Suppressor macrophage (primary cell): ENCODE measurements around the gene RGL3.
A peak's percentile ranks its signal among the peaks of the same experiment; 100 is the strongest.
"Not testable (repeated sequence)": the region's sequence is repeated elsewhere in the genome, so short reads cannot be mapped to it uniquely, and the experiment has no call there.

Experiments used
- DNase-seq, 4 experiments: peaks; one replicate each; pipeline ENCODE4 v3.0.0-alpha.2; 2020 to 2022

The RGL3 gene

GRCh38 chr19:11361771-11362731 is 57.1 kb downstream of the RGL3 start:
- no peak for DNase-seq

GRCh38 chr19:11361037-11361770 is 57.9 kb downstream of the RGL3 start:
- DNase-seq, result no peak

- DNase-seq, result no peak
Observed at GRCh38 chr19:11359421-11359820, 59.7 kb downstream of the RGL3 start.

- no peak for DNase-seq
Observed at GRCh38 chr19:11356676-11357550, 62.2 kb downstream of the RGL3 start.

GRCh38 chr19:11356074-11356397 is 63.1 kb downstream of the RGL3 start:
- no peak for DNase-seq

- DNase-seq, result peak; percentile 93 to 98 (median 94)
Observed at GRCh38 chr19:11355160-11356073, 63.7 kb downstream of the RGL3 start, which contains the start of gene PLPPR2. Gene PLPPR2 (plus strand): TSS chr19:11355432. CDS start chr19:11357674, 2,242 bp downstream.

- DNase-seq, result not testable (repeated sequence)
Observed at GRCh38 chr19:11354102-11354501, 65.0 kb downstream of the RGL3 start.

GRCh38 chr19:11349171-11349570 is 69.9 kb downstream of the RGL3 start:
- DNase-seq, result no peak

GRCh38 chr19:11347546-11348039 is 71.5 kb downstream of the RGL3 start:
- DNase-seq, result no peak

- peak; percentile 99 to 100 (median 99) for DNase-seq
Observed at GRCh38 chr19:11346104-11346940, 72.8 kb downstream of the RGL3 start, which contains the start of the genes CCDC159 and TMEM205. Gene CCDC159 (plus strand): TSS chr19:11346519. CDS start chr19:11346607, 88 bp downstream. Gene TMEM205 (minus strand): TSS chr19:11346268. CDS start chr19:11345619, 649 bp downstream.

GRCh38 chr19:11345122-11345803 is 73.9 kb downstream of the RGL3 start:
- no peak for DNase-seq
